Measurements from ENCODE around the gene PYDC1.
"Not testable (repeated sequence)": the region's sequence is repeated elsewhere in the genome, so short reads cannot be mapped to it uniquely, and the experiment has no call there.

Gene PYDC1

GRCh38 chr16:31221357-31222160 is 4.6 kb upstream of the PYDC1 start:
- DNase-seq = no peak

- no peak for DNase-seq
These were observed 2.3 kb upstream of the PYDC1 start for GRCh38 chr16:31219154-31219741.

GRCh38 chr16:31217136-31217530 is 198 bp upstream of the PYDC1 start:
- no peak for DNase-seq

- DNase-seq = peak; percentile 61
These were observed 1.4 kb downstream of the PYDC1 start for GRCh38 chr16:31215287-31216162.

GRCh38 chr16:31214708-31215286 is 2.1 kb downstream of the PYDC1 start:
- peak; percentile 29 for DNase-seq

GRCh38 chr16:31213877-31214707 is 2.8 kb downstream of the PYDC1 start, which contains the start of gene TRIM72:
TRIM72 (plus strand) TSS chr16:31214119; CDS start chr16:31214739, 620 bp downstream.
- DNase-seq = peak; percentile 66

GRCh38 chr16:31213342-31213741 is 3.6 kb downstream of the PYDC1 start:
- no peak for DNase-seq

GRCh38 chr16:31206776-31207175 is 10.2 kb downstream of the PYDC1 start:
- DNase-seq = no peak

GRCh38 chr16:31204871-31205666 is 11.9 kb downstream of the PYDC1 start:
- DNase-seq = no peak

GRCh38 chr16:31202414-31203375 is 14.2 kb downstream of the PYDC1 start, which contains the start of gene PYCARD:
PYCARD (minus strand) TSS chr16:31202760; CDS start chr16:31202690, 70 bp downstream.
- DNase-seq = no peak

- no peak for DNase-seq
These were observed 15.1 kb downstream of the PYDC1 start for GRCh38 chr16:31201582-31202413.

- DNase-seq = no peak
These were observed 15.9 kb downstream of the PYDC1 start for GRCh38 chr16:31200821-31201568.

- not testable (repeated sequence) for DNase-seq
These were observed 16.8 kb downstream of the PYDC1 start for GRCh38 chr16:31200111-31200510.

GRCh38 chr16:31199430-31200041 is 17.4 kb downstream of the PYDC1 start:
- no peak for DNase-seq

- no peak for DNase-seq
These were observed 18.6 kb downstream of the PYDC1 start for GRCh38 chr16:31198207-31198882.

- no peak for DNase-seq
These were observed 20.4 kb downstream of the PYDC1 start for GRCh38 chr16:31196324-31197088.

All from NCI-H1436 (cell line).